ENCODE measurements around the gene DNASE1L3. TPM values are rescaled to one million over a fixed set of nuclear protein-coding genes. Genes with fewer than 3 reads are reported as not detected.

DNASE1L3 gene
- total and polyA plus RNA-seq, 2 of the 4 experiments (the other 2 are of a cell fraction): not detected

DNA sequence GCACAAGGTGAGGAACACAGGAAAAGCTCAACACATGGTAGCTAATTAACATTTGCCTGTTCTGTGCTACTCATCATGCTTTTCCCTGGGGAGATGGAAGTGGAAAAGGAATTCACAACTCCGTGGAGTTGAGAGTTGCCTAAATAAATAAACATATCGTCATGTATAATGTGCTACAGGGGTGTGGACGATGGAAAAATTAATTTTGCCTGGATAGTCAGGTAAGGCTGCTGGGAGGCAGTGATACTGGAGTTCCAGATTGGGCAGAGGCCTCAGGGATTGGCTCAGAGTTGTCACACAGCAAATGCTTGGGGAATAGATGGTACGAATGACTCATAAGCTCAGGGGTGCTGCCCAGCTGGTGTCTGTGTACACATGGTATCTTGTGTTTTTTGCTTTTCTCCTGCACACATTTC is 23.8 kb upstream of the DNASE1L3 start:
- Histone ChIP-seq H4K8ac (ENCODE audit: low read depth in 2 of 2, low read length in 2 of 2) (no peak overlapping the region), H2AK5ac (ENCODE audit: low read depth, low read length) (no peak overlapping the region), H3K9me1 (ENCODE audit: insufficient read depth, low read length) (no peaks in the 10 kb centered on the region), H4K20me1 (ENCODE audit: insufficient read depth, low read length) (no peaks in the 10 kb centered on the region), H3K9ac (ENCODE audit: low read depth, low read length) (no peak overlapping the region), H3K27ac (ENCODE audit: insufficient read depth, low read length) (no peak overlapping the region), H3K23ac (ENCODE audit: low read depth, low read length) (no peak overlapping the region), H3K18ac (ENCODE audit: low read depth, low read length) (no peak overlapping the region), H3K4me2 (ENCODE audit: low read depth, low read length) (no peak overlapping the region), H3K14ac (replicated peaks; ENCODE audit: low read depth, low read length) (no peak overlapping the region), H3K4ac (ENCODE audit: low read depth, low read length) (no peak overlapping the region), H3K9me3 (ENCODE audit: control insufficient read depth, insufficient read depth, low read length) (no peaks in the 10 kb centered on the region), H2BK5ac (ENCODE audit: low read depth, low read length, poor library complexity, severe bottlenecking) (no peak overlapping the region), H2AFZ (replicated peaks; ENCODE audit: low read length, poor library complexity) (no peak overlapping the region), H2BK20ac (ENCODE audit: low read depth, low read length) (no peak overlapping the region), H2AK9ac (replicated peaks; ENCODE audit: low read depth, low read length, poor library complexity) (no peak overlapping the region), H3K27me3 (ENCODE audit: control insufficient read depth, insufficient read depth, low read length) (peaks cover 10% of the 10 kb centered on the region), H2BK120ac (ENCODE audit: low read depth, low read length) (no peak overlapping the region), H3K4me1 (ENCODE audit: control insufficient read depth, insufficient read depth, low read length) (peaks cover 5% of the 10 kb centered on the region; the same call in 1 of the 2 replicates), H3K79me1 (ENCODE audit: low read depth in 1 of 2, low read length in 2 of 2) (peaks cover 7 to 14% of the 10 kb centered on the region in 2 experiments), H3K56ac (ENCODE audit: extremely low read depth, insufficient read depth, low read length) (no peak overlapping the region), H2BK15ac (ENCODE audit: low read depth, low read length) (no peak overlapping the region), H3K36me3 (ENCODE audit: control insufficient read depth, insufficient read depth, low read length) (no peaks in the 10 kb centered on the region), H4K5ac (ENCODE audit: low read depth, low read length) (no peak overlapping the region), H3K4me3 (ENCODE audit: insufficient read depth, low read depth, low read length) (no peak overlapping the region), H4K91ac (ENCODE audit: insufficient read depth, low read depth, low read length) (no peak overlapping the region)
- in situ Hi-C loops (cut with MboI; ENCODE audit: low sequenced_read_pairs) (no loop called here), dilution Hi-C loops (cut with HindIII; ENCODE audit: low sequenced_read_pairs, unreplicated experiment) (no loop called here), intact Hi-C loops (cut with micrococcal nuclease) (no loop called here)
- ChIA-PET POLR2A (ENCODE audit: unreplicated experiment) (interaction anchor here (0.6 kb wide), 1 partner anchor 21 kb away, joined by 25 read pairs; no protein-coding TSS in a partner anchor), CTCF (interaction anchor here (0.7 to 0.9 kb wide), 2 partner anchors 17 to 65 kb away, joined by 3 to 5 read pairs; no protein-coding TSS in a partner anchor)
- TF ChIP-seq CHD1 (IDR thresholded peaks at IDR 0.05; ENCODE audit: low read depth, low read length): no peak
- TF ChIP-seq MAFK (IDR thresholded peaks at IDR 0.05; ENCODE audit: low read depth, low read length): no peak
- peak; percentile 34; the same call in 1 of the 2 replicates for TF ChIP-seq FOS (IDR thresholded peaks at IDR 0.05; ENCODE audit: low read depth, low read length)
- ATAC-seq (ENCODE audit: low read depth) (no peak), DNase-seq (peak; percentile 67)
- WGBS, 2 experiments (ENCODE audit: extremely low coverage in 2 of 2, insufficient read length in 1 of 2): no CpG with 5 or more reads among the region's 4 CpGs
- BruUV-seq (replicated peaks): no TSS peak

All from IMR-90 (cell line).